Activated T-cell treated with anti-CD3 and anti-CD28 coated beads for 1 hour (primary cell): ENCODE data around the gene ST14.
"Not testable (repeated sequence)": the region's sequence is repeated elsewhere in the genome, so short reads cannot be mapped to it uniquely, and the experiment has no call there.

ENCODE experiments used
- DNase-seq: peaks from one replicate; pipeline ENCODE4 v3.0.0-alpha.2; 2020; ENCODE audit warnings: low read depth

Gene ST14

GRCh38 chr11:130189492-130190210 is 30.1 kb downstream of the ST14 start:
- no peak for DNase-seq

GRCh38 chr11:130190371-130190881 is 30.8 kb downstream of the ST14 start:
- no peak for DNase-seq

- no peak for DNase-seq
These were observed 32.3 kb downstream of the ST14 start for GRCh38 chr11:130191896-130192295.

- DNase-seq = no peak
These were observed 33.3 kb downstream of the ST14 start for GRCh38 chr11:130192845-130193267.

GRCh38 chr11:130193551-130193950 is 34.0 kb downstream of the ST14 start:
- not testable (repeated sequence) for DNase-seq

- DNase-seq = no peak
These were observed 34.9 kb downstream of the ST14 start for GRCh38 chr11:130194241-130195023.

- no peak for DNase-seq
These were observed 37.9 kb downstream of the ST14 start for GRCh38 chr11:130197386-130198035.

GRCh38 chr11:130198292-130198691 is 38.7 kb downstream of the ST14 start:
- DNase-seq = no peak

- no peak for DNase-seq
These were observed 39.4 kb downstream of the ST14 start for GRCh38 chr11:130198964-130199363.

- no peak for DNase-seq
These were observed 40.2 kb downstream of the ST14 start for GRCh38 chr11:130199792-130200191.

- DNase-seq = no peak
These were observed 41.4 kb downstream of the ST14 start for GRCh38 chr11:130201026-130201425.

GRCh38 chr11:130202009-130202817 is 42.6 kb downstream of the ST14 start:
- DNase-seq = no peak

- no peak for DNase-seq
These were observed 43.5 kb downstream of the ST14 start for GRCh38 chr11:130202818-130203689.

- DNase-seq = no peak
These were observed 44.5 kb downstream of the ST14 start for GRCh38 chr11:130203766-130204702.

GRCh38 chr11:130204703-130205095 is 45.1 kb downstream of the ST14 start:
- DNase-seq = no peak

GRCh38 chr11:130206141-130206540 is 46.6 kb downstream of the ST14 start:
- DNase-seq = no peak

- DNase-seq = no peak
These were observed 48.9 kb downstream of the ST14 start for GRCh38 chr11:130208241-130209127.

- DNase-seq = no peak
These were observed 49.7 kb downstream of the ST14 start for GRCh38 chr11:130209128-130209932.
